Hematopoietic multipotent progenitor cell treated with erythropoietin and hydrocortisone succinate and interleukin-3 and kit ligand, for 4 days (in vitro differentiated cells): ENCODE data around the gene CA4.

Experiments
- DNase-seq: peaks from one replicate; pipeline ENCODE4 v3.0.0-alpha.2; 2015

CA4 gene

DNA sequence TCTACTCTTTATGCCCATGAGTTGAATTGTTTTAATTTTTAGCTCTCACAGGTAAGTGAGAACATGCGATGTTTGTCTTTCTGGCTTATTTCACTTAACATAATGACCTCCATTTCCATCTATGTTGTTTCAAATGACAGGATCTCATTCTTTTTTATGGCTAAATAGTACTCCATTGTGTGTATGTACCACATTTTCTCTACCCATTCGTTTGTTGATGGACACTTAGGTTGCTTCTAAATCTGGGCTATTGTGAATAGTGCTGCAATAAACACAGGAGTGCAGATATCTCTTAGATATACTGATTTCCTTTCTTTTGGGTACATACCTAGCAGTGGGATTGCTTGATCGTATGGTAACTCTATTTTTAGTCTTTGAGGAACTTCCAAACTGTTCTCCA, 19.3 kb upstream of the CA4 start:
- DNase-seq: no peak

DNA sequence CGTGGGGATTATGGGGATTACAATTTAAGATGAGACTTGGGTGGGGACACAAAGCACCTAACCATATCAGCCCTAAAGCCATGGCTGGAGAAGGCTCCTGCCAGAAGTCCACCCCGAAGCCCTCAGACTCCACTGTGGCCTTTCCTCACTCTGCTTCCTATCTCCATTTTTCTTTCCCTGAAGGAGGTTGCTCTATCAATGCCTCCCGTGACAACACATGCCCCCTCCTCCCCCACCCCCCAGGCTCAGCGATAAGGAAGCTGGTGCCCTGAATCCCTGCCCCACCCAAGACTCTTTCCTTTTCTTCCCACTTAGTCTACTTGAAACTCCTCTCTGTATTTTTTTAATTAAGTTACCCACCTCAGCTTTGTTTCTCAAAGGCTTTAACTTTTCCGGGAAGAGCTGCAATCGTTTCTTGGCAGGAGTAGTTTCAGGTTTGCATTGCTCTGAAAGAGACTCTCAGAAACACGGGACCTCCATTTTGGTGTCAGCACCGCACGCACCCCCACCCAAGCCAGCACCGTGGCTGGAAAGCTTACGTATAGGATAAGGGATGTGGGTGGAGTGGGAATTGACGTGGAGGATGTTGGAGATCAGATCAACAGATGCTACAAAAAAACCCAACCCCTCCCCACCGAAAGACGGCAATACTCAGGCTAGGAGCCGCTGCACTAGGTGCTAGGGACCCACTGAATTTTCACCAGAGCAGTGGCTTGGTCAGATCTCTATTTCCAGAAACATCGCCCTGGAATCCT, 15.2 kb upstream of the CA4 start:
- peak; percentile 50 for DNase-seq

DNA sequence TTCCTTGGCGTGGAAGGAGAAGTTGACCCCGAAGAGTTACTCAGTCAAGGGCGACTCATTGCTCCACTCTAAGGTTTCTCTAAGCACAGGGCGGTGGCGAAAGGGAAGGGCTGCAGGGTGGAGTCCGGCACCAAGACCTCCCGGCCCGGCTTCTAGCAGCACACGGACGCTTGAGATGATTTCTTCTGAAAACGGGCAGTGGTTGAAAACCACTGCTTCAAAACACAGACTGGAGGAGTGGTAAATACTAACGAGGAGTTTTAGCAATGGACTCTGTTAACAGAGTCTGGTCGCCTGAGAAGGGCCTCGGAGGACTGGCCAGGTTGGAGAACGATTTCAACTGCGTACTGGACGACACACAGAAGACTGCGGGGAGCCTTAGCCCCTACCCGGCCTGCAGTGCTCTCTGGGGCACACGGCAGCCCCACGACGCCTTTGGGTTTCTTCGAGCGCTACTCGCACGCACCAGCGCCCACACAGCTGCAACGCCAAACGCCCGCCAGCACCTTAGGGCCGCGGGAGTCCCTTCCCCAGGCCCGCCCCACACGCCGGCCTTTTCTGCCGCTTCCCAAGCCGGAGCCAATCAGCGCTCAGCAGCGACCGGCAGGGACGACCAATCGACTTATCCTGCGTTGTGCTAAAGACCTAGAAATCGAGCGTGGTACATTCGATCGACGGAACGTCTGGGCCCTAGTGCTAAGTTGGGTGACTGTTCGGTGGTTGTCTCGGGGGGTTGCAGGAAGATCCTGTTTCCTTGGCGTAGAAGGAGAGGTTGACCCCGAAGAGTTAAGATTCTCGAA, 14.4 kb upstream of the CA4 start:
- peak; percentile 96 for DNase-seq

DNA sequence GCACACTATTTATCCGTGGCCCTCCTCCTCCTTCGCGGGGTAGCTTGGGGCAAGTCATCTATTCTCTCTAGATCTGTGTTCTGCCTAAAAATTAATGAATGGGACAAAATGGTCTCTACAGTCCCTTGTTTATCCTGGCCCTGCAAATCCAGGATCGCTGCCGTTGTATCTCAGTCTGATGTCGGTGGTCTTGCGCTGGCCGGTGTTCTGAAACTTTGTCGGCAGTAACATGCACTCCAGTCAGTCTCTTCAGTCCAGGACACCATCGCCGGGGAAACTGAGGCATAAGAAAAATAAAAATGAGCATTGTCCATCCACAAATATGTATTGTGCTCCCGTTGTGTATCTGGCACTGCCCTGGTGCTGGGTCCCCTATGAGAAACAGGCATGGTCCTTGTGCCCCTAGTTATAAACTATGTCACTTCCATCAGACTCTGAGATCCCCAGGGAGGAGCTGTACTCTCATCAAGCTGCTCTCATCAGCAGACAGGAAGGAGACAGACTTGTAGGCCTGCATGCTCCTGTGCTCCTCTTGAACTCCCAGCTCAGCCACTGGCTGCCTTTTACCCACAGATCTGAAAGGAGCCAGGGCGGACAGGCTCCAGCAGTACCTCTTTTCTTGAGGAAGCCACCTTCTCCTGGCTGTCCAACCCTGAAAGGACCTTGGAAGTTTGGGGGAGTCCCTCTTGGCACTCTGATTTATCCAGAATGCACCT, 13.7 kb upstream of the CA4 start:
- no peak for DNase-seq

DNA sequence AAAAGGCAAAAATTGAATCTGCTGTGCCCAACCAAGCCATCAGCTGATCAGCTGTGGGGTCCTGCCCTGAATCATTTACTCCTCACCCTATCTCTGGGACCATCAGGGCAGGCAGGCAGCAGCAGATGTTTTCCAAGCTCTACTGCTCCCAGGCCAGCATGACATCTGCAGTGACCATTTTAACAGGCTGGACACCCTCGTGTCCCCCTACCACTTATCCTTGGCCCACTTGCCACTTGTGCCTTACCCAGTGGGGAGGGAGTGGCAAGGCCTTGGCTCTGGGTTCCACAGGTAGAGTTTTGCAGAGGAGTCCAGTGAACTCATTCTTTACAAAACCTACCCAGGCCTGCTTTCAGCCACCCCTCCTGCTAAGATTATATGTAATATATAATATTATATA, 12.0 kb upstream of the CA4 start:
- no peak for DNase-seq

DNA sequence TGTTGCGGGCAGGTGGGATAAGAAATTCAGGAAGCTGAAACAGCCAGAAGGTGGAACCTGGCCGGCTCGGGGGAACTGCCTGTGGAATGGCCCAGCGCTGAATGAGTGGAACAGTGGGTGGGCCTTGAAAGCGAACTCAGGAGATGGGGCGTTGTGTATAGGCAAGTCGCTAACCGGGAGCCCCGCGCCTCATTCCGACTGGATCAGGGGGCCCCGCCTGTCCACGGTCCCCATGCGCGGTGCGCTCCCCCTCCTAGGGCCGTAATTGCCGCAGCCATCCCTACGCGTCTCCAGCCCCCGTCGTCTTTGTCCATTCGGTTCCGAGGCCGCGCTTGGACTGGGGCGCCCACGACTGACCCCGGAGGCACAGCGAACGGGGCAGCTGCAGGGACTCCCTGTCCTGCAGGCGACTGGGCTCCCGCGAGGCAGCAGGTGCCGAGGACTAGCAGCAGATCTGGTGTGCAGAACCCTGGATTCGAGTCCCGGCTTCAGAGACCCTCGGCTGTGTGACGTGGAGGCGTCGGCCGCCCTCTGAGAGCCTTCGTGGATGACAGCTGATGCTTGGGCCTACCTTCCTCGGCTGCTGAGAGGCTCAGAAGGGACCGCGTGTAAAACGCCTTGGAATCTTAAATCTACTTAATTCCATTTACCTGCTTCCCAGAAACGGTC, 10.9 kb upstream of the CA4 start:
- DNase-seq: no peak

DNA sequence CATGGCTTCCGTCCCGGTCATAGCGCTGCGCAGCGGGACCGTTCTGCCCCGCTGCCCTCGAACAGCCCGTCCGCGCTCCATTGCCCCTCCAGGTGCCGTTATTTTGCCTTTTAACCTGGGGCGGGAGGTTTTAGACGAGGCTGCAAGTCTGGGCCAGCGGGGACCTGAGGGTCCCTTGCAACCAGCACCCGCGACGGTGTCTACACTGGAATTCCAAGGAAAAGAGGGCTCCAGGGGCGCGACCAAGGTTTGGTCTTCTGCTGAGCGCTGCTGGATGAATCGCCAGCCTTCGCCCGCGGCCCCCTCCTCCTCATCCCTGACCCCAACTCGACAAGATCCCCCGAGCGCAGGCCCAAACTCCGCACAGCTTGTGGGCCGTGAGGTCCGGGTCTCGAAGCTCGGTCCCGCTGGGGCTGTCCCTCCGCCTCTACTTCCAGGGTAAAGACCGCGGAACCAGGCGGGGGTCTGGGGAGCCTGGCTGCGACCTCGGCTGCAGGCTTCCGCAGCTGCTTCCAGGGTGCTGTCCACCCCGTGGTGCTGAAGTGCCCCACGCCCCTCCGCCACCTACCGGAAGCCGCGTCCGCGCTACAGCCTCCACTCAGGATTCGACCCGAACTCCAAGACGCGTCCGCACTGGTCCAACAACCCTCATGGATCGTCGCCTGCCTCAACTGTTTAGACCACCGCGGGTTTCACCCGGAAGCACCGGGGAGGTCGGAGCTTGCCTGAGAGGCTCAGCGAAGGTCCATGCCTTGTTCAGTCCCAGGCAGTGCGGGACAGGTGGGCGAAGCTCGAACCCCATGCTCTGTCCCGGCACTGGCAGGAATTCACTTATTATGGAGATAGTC, 10.1 kb upstream of the CA4 start:
- peak; percentile 87 for DNase-seq

DNA sequence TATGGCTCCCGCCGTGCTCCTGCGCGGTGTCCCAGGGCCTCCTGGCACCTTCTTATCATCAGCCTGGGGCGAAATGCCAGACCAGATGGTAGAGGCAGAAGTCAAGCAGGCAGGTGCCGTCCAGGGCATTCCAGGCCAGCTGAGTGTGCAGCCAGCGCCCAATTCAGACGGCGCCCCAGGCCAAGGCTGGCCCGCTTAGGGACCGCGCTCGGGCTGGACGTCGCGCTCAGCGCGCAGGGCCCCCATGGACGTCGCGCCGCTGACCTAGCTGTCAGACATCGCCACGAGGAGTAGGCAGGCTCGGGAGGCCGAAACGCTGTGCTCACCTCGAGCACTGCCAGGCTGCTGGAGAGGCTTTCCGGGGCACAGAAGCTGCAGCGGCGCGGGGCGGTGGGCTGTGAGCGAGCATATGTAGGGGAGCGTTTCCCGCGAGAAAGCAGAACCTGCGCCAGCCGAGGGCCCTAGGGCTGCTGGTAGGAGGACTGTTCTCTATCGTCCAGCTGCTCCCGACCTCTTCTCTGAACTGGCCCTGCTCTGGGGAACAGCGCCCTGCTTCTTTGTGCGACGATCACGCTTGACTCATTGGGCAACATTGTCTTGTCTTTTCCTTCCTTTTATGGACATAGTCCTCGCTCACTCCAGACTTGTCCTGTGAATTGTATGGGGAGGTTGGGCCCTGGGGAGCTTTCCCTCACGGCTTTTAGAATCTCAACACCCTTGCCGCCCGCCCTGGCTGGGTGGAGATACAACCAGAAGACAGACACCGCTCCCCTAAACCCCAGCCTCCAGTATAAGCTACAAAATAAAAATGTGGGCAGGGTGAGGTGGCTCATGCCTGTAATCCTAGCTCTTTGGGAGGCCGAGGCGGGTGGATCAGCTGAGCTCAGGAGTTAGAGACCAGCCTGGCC, 8.4 kb upstream of the CA4 start:
- DNase-seq: no peak

DNA sequence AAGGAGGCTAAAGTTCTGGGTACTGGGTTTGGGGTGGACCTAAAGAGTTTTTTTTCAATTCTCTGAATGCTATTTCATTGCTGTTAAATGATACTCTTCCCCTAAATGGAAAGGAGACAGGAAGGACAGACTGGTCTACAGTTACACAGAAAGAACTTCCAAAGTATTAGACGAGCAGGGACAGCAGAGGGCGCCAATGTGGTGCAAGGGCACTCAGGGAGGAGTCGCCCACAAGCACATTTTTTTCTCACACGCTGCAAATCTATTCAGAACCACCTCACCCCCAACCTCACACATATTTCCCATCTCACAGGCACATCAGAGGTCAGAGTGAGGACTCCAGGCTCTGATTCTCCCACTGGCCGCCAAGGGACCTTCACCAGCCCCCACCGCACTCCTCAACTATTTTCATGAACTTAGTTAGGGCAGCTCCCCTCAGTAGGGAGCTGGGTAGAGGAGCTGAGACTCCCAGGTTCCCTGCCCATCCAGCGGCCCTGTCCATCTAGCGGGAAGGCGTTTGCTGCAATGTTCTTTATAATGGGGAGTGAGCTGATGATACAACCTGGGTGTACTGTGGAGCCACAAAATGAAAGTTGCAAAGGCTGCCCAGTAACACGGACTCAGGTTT, 6.8 kb upstream of the CA4 start:
- peak; percentile 94 for DNase-seq

DNA sequence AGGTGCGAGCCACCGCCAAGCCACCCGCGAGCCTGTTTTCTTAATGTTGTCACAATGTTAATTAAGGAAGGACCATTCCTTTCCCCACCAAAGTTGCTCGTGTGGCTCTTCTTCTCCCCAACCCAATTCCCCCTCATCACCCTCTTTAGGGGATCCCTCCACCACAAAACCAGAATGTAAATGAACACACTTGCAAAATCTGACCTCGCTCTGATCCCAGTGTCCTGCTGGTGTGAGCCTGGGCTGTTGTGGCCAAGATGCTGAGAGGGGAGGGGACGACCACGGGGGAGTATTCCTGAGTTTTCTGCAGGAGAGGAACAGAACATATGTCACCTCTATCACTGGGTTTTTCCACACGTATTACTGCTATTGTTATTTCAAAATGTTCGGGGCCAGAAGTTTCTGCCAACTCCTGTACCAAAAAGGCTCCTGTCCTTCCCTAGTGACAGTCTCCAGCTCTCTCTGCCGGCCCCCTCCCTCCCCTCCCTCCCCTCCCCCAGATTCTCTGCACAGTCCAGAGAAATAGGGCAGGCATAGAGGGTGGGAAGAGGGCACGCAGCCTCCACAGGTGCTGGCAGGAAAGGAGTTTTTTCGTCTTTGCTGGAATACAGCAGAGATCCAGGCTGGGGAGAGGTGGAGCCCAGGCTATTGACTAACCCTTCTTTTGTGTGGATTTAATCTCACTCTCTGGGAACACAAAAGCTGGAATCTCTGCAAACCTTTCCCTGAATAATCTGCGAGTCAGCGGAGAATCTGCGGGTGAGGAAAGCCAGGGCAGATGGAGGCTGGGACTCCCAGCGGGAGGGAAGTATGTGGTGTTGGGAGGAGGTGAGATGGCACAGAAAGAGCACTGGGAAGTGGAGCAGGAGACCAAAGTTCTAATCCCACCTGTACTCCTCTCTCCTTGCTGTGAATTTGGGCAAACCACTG, 4.5 kb upstream of the CA4 start:
- DNase-seq: no peak

DNA sequence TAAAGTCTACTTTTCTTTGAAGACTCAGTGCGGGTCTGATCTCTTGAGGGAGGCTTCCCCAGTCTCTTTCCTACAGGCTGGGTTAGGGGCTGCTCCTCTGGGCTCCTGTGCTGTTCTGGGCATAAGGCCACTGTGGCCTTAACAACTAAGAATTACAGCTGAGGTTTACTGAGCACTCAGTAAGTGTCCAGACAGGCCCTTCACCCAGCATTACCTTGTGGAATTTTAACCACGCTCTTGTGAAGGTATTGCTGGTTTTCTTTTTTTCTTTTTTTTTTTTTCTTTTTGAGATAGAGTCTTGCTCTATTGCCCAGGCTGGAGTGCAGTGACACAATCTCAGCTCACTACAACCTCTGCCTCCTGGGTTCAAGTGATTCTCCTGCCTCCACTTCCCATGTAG, 3.6 kb upstream of the CA4 start:
- no peak for DNase-seq

DNA sequence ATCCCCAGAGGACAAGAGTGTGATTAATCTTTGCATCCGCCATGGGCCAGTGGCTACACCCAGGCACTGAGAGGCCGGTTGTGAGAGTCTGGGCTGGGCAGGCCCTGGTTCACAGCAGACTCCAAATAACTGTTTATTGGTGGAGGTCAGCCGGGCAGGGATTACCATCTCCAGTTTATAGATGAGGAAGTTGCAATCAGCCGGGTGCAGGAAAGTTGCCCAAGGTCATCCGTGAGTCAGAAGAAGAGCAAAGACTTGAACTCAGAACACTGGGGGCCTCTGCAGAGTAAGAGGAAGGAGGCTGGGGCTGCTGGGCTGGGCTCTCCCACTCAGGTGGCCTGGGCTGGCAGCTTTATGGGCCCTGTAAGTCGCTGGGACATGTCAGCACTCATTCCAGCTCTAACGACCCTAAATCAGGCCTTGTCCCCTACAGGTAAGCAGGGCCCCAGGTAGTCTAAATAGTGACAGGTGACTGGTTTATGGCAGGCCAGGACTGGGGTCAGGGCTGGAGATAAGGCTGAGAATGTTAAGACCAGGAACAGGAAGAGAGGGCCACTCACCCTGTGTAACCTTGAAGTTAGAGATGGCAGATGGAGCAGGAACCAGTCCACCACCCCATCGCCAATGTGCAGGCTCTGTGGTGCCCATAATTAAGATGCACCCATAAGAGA, 2.1 kb upstream of the CA4 start:
- no peak for DNase-seq

DNA sequence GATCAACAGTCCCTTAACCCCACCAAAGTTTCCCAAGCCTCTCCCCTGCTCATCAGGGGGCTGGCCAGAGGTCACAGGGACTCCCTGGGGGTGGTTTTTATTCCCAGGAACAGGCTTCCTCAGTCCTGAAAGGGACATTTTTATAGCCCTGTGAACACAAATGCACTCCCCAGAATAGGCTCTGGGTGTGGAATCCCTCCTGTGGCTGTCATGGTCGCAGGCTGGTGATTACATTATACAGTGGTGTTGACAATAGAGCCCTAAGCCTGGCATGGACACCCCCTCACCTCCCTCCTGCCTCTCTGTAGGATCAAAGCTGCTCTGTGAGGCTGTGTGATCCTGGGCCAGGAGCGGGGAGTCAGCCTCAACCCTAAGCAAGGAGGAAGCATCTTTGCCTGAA, 1.4 kb upstream of the CA4 start:
- no peak for DNase-seq

DNA sequence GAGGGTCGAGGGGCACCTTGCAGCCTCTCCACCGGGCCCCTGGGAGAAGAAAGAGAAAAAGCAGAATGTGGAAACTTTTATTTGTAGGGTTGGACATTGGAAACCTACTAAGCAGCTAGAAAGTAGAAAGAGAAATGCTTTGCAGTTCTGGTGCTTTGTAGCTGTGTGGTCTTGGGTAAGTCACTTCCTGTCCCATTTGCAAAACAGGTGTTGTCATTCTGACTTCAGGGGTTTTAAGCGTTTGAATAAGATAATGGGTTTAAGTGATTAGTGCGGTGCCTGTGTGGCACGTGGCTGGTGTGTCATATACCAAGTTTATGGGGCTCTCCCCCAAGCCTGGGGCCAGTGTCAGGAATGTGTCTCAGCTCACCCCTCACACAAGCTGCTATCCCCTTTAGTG, 1.6 kb downstream of the CA4 start:
- DNase-seq: no peak

DNA sequence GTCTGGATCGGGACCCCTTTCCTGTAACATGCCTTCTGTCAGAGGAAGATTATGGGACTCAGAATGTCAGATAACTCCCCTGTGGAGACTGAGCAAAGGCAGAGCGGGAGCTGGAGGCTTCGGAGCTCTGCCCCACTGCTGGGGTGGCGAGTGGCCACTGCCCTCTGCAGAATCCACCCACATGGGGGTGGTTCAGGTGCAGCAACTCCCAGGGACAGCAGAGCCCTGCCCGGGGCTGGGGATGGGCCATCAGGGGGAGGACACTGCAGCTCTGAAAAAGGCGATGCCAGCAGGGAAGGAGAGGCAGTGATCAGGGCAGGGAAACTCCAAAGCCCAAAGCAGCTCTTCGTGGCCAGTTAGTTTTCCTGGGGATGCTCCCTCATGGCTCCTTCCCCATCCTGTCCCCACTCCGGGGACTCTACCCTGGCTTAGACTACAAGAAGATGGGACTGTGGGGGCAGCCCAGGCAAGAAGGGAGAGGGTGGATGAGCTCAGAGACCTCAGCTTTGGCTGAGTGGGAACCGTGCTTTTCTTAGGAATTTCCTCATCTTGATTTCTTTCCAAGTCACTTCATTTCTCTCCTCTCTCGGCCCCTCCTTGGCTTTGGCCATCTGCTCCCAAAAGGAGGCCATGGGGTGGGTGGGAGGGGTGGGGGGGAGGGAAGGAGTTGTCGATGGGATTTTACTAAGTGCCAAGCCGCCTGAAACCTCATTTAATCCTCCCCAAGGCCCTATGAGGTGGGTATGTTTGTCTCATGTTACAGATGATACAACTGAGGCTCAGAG, 4.0 kb downstream of the CA4 start:
- DNase-seq: no peak

DNA sequence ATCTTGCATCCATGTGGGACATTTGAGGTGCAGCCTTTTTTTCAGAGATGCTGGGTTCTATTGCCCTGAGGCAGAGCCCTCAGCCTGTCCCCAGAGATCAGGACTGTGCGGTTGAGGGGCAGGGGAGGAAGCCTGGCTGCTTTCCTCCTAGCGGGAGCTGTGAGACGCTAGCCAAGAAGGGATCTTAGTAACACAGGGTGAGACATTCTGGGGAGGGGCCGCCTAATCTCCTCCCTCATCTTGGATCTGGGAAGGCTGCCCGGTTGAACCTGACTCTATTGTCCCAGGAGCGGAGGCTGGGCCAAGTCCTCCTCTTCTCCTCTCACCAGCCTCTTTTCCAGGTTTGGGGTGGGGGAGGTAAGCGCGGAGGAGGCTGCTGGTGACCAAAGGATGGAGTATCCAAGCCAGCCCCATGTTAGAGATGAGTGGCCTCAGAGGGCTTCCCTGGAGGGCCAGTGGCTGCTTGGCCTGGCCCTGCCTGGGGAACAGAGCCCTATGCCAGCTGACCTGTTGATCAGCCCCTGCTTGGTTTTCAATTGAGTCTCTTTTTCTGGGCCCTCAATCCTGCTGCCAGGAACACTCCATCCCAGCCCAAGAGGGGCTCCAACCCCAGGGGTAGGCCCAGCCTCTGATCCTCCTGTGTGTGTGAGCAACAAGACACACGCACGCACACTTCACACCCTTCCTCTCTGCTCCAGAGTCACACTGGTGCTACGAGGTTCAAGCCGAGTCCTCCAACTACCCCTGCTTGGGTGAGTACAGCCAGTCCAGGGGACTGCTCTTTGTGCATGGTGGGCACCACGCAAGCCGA, 5.0 kb downstream of the CA4 start:
- no peak for DNase-seq

DNA sequence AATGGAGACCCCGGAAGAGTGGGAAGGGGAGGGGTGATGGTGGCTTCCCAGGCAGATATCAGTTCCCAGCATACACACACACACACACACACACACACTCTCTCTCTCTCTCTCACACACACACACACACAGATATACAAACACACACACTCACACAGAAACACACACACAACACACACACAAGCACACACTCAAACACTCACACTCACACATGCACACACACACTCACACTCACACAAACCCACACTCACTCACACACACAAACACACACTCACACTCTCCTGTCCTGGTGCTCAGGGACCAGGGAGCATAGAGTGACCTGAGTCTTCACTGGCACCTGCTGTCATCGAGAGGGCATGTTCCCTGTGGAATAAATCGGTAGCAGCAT, 5.6 kb downstream of the CA4 start:
- DNase-seq: no peak
